ENCODE results near the gene HDAC4.

The HDAC4 gene

DNA sequence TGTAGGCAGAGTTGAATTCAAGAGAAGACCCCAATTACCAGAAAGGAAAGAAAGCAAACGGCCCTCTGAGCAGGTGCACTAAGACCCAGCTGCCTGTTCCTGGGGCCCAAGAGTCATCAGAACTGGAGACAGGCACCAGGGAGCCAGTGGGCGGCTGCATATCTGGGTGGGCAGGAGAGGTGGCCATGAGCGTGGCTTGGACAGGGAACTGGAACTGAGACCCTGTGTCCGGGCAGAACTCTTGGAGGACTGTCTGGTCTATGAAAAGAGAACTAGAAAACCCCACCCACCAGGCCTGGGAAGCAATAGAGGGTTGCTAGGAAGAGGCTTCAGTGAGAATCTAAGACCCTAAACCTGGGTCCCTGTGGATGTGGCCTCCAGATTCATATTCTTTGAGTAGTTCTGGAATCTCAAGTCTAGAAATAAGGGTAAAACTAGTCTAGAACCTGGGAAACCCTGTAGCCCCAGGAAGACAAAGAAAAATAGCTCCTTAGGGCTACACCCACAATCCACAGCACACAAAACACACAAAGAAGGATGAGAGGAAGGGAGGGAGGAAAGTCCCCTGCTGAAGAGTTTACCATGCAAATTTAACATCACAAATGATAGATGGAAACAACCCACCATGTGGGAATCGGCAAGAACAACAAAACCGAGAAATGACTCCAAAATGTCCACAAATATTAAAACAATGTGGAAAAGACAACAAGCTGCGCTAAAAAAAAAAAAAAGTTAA lies 147.0 kb downstream of the HDAC4 start:
- no peak overlapping the region for H3K4me3 ChIP-seq (ENCODE audit: control insufficient read depth, low read depth, low read length)
- DNase-seq (ENCODE audit: low read depth): no peak
- TF ChIP-seq, protein P1, sequence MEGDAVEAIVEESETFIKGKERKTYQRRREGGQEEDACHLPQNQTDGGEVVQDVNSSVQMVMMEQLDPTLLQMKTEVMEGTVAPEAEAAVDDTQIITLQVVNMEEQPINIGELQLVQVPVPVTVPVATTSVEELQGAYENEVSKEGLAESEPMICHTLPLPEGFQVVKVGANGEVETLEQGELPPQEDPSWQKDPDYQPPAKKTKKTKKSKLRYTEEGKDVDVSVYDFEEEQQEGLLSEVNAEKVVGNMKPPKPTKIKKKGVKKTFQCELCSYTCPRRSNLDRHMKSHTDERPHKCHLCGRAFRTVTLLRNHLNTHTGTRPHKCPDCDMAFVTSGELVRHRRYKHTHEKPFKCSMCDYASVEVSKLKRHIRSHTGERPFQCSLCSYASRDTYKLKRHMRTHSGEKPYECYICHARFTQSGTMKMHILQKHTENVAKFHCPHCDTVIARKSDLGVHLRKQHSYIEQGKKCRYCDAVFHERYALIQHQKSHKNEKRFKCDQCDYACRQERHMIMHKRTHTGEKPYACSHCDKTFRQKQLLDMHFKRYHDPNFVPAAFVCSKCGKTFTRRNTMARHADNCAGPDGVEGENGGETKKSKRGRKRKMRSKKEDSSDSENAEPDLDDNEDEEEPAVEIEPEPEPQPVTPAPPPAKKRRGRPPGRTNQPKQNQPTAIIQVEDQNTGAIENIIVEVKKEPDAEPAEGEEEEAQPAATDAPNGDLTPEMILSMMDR (IDR thresholded peaks at IDR 0.05; ENCODE audit: control insufficient read depth, insufficient read depth, low read depth, low read length, missing control alignments): no peak

GRCh38 chr2:239253264-239253663 lies 147.6 kb downstream of the HDAC4 start:
- no peak overlapping the region for H3K4me3 ChIP-seq (ENCODE audit: control insufficient read depth, low read depth, low read length)
- DNase-seq (ENCODE audit: low read depth): no peak
- TF ChIP-seq, protein P1 (IDR thresholded peaks at IDR 0.05; ENCODE audit: control insufficient read depth, insufficient read depth, low read depth, low read length, missing control alignments): no peak

DNA sequence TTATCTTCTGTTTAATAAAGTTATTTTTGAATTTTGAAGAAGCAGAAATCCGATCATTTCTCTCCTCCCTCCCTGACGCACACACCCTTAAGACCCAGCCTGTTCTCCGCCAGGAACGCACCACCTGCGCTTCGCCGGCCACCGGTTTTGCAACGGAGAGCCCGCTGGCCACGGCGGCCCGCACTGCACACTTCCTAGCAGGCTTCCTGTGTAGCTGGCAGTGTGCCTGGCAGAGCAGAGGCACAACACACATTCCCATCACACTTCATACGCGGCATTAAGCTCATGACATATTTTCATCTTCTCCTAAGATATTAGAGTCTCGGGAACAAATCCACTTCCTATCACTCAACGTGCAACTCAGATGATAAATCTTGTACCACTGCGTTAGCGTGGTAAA lies 148.0 kb downstream of the HDAC4 start:
- DNase-seq (ENCODE audit: low read depth): no peak
- TF ChIP-seq, protein P1 (IDR thresholded peaks at IDR 0.05; ENCODE audit: control insufficient read depth, insufficient read depth, low read depth, low read length, missing control alignments): no peak
- H3K4me3 ChIP-seq (ENCODE audit: control insufficient read depth, low read depth, low read length): no peak overlapping the region

- no peak overlapping the region for H3K4me3 ChIP-seq (ENCODE audit: control insufficient read depth, low read depth, low read length)
- TF ChIP-seq, protein P1 (IDR thresholded peaks at IDR 0.05; ENCODE audit: control insufficient read depth, insufficient read depth, low read depth, low read length, missing control alignments): no peak
Observed at GRCh38 chr2:239252393-239252792, 148.4 kb downstream of the HDAC4 start.

DNA sequence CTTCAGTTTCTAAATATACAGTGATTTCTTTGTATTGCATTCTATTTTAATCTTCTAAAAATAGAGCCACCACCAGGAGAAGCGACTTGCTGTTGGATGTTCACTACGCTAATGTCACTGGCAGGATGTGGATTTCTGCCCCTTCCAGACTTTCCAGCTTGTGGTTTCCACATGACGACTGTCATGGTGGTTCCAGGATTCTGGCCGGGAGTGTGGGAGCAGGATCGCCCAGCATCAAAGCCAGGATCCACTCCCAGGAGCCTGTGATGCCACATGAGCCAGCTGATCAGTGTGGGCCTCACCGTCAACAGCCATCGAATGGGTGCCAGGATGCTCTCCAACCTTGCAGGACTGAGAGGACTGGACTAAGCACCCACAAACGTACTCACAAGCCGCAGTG lies 148.8 kb downstream of the HDAC4 start:
- no peak overlapping the region for H3K4me3 ChIP-seq (ENCODE audit: control insufficient read depth, low read depth, low read length)
- TF ChIP-seq, protein P1 (IDR thresholded peaks at IDR 0.05; ENCODE audit: control insufficient read depth, insufficient read depth, low read depth, low read length, missing control alignments): no peak
- no peak for DNase-seq (ENCODE audit: low read depth)

More at GRCh38 chr2:239252393-239252792, 148.4 kb downstream of the HDAC4 start:
- no peak for DNase-seq (ENCODE audit: low read depth)

DNA sequence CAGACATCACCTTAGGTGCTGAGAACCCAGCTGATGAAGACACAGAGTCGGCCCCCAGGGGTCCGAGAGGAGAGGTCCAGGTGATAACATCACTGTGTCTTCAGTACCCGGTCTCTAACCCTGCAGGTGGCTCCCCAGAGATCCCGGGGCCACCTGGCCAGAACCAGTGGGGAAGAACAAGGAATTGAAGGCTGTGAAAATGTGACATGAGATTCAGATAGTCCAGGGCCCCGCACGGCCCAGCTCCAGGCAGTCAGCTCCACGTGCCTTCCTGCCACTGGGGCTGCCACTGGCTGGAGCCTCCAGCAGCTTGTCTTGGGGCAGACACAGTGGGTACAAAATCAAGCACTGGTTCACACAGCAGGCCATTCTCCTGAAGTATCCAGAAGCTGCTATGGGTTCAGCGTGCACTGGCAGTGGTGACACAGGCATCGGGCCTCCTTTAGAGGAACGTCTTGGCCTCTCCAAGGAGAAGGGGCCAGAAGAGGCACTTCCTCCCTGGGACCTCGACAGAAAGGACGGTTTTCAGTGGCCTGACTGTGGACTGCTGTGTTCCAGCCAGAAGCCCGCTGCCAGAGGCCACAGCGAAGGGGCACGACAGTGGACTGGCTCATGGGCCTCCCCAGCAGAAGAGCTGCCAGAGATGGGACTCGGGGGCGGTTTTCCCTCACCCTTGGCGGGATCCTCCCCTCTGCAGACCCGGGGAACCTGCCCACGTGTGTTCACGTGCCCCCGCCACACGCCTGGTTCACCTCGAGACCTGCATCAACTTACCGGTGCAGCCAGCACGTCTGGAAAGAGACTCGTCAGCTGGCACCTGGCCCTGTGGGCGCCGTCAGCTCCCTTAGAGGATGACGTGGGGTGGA lies 150.4 kb downstream of the HDAC4 start:
- DNase-seq (ENCODE audit: low read depth): no peak
- TF ChIP-seq, protein P1 (IDR thresholded peaks at IDR 0.05; ENCODE audit: control insufficient read depth, insufficient read depth, low read depth, low read length, missing control alignments): no peak
- H3K4me3 ChIP-seq (ENCODE audit: control insufficient read depth, low read depth, low read length): no peak overlapping the region

All from AG09309 (cell line).